ENCODE data around the gene ATP8A1.
A peak's percentile ranks its signal among the peaks of the same experiment; 100 is the strongest.
"Not testable (repeated sequence)": the region's sequence is repeated elsewhere in the genome, so short reads cannot be mapped to it uniquely, and the experiment has no call there.

Gene ATP8A1

GRCh38 chr4:42656944-42657792, at the start of gene ATP8A1:
ATP8A1 (minus strand) TSS chr4:42657105; CDS start chr4:42656873, 232 bp downstream.
- DNase-seq, result peak; percentile 23

- no peak for DNase-seq
Observed at GRCh38 chr4:42706086-42706485, 49.2 kb upstream of the ATP8A1 start.

GRCh38 chr4:42703813-42704212, 46.9 kb upstream of the ATP8A1 start:
- DNase-seq, result no peak

- DNase-seq, result no peak
Observed at GRCh38 chr4:42702895-42703294, 46.0 kb upstream of the ATP8A1 start.

- DNase-seq, result not testable (repeated sequence)
Observed at GRCh38 chr4:42701780-42702179, 44.9 kb upstream of the ATP8A1 start.

GRCh38 chr4:42690537-42690936, 33.6 kb upstream of the ATP8A1 start:
- DNase-seq, result no peak

GRCh38 chr4:42683393-42683792, 26.5 kb upstream of the ATP8A1 start:
- DNase-seq, result no peak

- no peak for DNase-seq
Observed at GRCh38 chr4:42678512-42678911, 21.6 kb upstream of the ATP8A1 start.

GRCh38 chr4:42676066-42676951, 19.4 kb upstream of the ATP8A1 start:
- DNase-seq, result no peak

GRCh38 chr4:42673082-42673425, 16.1 kb upstream of the ATP8A1 start:
- peak; percentile 0 for DNase-seq

GRCh38 chr4:42672359-42673081, 15.6 kb upstream of the ATP8A1 start:
- DNase-seq, result no peak

GRCh38 chr4:42671431-42672194, 14.7 kb upstream of the ATP8A1 start:
- no peak for DNase-seq

GRCh38 chr4:42658261-42658660, 1.4 kb upstream of the ATP8A1 start:
- DNase-seq, result no peak

GRCh38 chr4:42656679-42656943, 294 bp downstream of the ATP8A1 start:
- no peak for DNase-seq

- DNase-seq, result no peak
Observed at GRCh38 chr4:42655921-42656678, 805 bp downstream of the ATP8A1 start.

- DNase-seq, result no peak
Observed at GRCh38 chr4:42655269-42655637, 1.7 kb downstream of the ATP8A1 start.

GRCh38 chr4:42654631-42655268, 2.2 kb downstream of the ATP8A1 start:
- DNase-seq, result no peak

- DNase-seq, result no peak
Observed at GRCh38 chr4:42653626-42654560, 3.0 kb downstream of the ATP8A1 start.

GRCh38 chr4:42652529-42653231, 4.2 kb downstream of the ATP8A1 start:
- DNase-seq, result not testable (repeated sequence)

- DNase-seq, result no peak
Observed at GRCh38 chr4:42649870-42650269, 7.0 kb downstream of the ATP8A1 start.
